CD14-positive monocyte (primary cell): ENCODE data around the gene GP1BA. TPM values are rescaled to one million over a fixed set of nuclear protein-coding genes. Genes with fewer than 3 reads are reported as not detected.

Source experiments
- DNase-seq, 3 donors: peaks; one replicate each; pipeline ENCODE4 v3.0.0-alpha.2; 2011 to 2022
- H2AFZ ChIP-seq: 2 replicates; pipeline ENCODE4 v1.6.0; 2012; ENCODE audit warnings: mild to moderate bottlenecking, low read depth, low read length, inconsistent platforms; ENCODE audit not compliant: insufficient read depth, poor library complexity, severe bottlenecking
- H3K27ac ChIP-seq, 2 donors: 1 replicate in 1 of 2; 2 replicates in 1 of 2; pipeline ENCODE4 v1.5.1; 2012 to 2013; ENCODE audit warnings: low read length in 2 of 2, control low read depth in 1 of 2, inconsistent platforms in 1 of 2, low read depth in 1 of 2, mild to moderate bottlenecking in 1 of 2
- H3K27me3 ChIP-seq, 2 donors: one replicate each; pipeline versions ENCODE4 v1.6.0 to v1.6.1; 2011 to 2013; ENCODE audit warnings: low read length in 2 of 2; ENCODE audit not compliant: control insufficient read depth in 2 of 2, insufficient read depth in 2 of 2
- H3K36me3 ChIP-seq, 2 donors: replicated peaks in 1 of 2; 1 replicate in 1 of 2; 2 replicates in 1 of 2; pipeline versions ENCODE4 v1.5.1 to v1.6.1; 2012 to 2013; ENCODE audit warnings: low read length in 2 of 2, control low read depth in 1 of 2, inconsistent platforms in 1 of 2, mild to moderate bottlenecking in 1 of 2; ENCODE audit not compliant: insufficient read depth in 2 of 2, control insufficient read depth in 1 of 2
- H3K4me1 ChIP-seq, 2 donors: 1 replicate in 1 of 2; 2 replicates in 1 of 2; pipeline versions ENCODE4 v1.5.1 to v1.6.1; 2012 to 2013; ENCODE audit warnings: low read length in 2 of 2, control low read depth in 1 of 2, inconsistent platforms in 1 of 2, mild to moderate bottlenecking in 1 of 2, moderate library complexity in 1 of 2; ENCODE audit not compliant: insufficient read depth in 2 of 2, control insufficient read depth in 1 of 2
- H3K4me2 ChIP-seq: replicated peaks from 2 replicates; pipeline ENCODE3; 2012; ENCODE audit warnings: low read length, moderate library complexity, mild to moderate bottlenecking; ENCODE audit not compliant: poor library complexity, severe bottlenecking; ENCODE audit errors: extremely low read depth
- H3K4me3 ChIP-seq, 3 experiments: fragments of 200-600 bp in 1 of 3; sonication (generic) in 1 of 3; replicated peaks in 1 of 3; 1 replicate in 2 of 3; 2 replicates in 1 of 3; pipeline ENCODE4 v1.5.1; 2011 to 2013; ENCODE audit warnings: low read length in 3 of 3, mild to moderate bottlenecking in 3 of 3, control low read depth in 2 of 3, low read depth in 2 of 3, inconsistent platforms in 1 of 3, moderate library complexity in 1 of 3
- H3K79me2 ChIP-seq: 2 replicates; pipeline ENCODE4 v1.6.0; 2012; ENCODE audit warnings: mild to moderate bottlenecking, control low read depth, inconsistent platforms, low read length, moderate library complexity; ENCODE audit not compliant: insufficient read depth
- H3K9ac ChIP-seq: 2 replicates; pipeline ENCODE4 v1.6.0; 2017; ENCODE audit warnings: low read length, mild to moderate bottlenecking; ENCODE audit not compliant: insufficient read depth, poor library complexity, severe bottlenecking
- H3K9me3 ChIP-seq, 2 donors: replicated peaks in 1 of 2; 1 replicate in 1 of 2; 2 replicates in 1 of 2; pipeline versions ENCODE4 v1.5.1 to v1.6.1; 2012 to 2013; ENCODE audit warnings: low read length in 2 of 2, control low read depth in 1 of 2; ENCODE audit not compliant: control insufficient read depth in 1 of 2, insufficient read depth in 1 of 2
- H4K20me1 ChIP-seq: 2 replicates; pipeline ENCODE4 v1.6.0; 2012; ENCODE audit warnings: mild to moderate bottlenecking, low read length, control low read depth, moderate library complexity; ENCODE audit not compliant: insufficient read depth
- H3K27ac Mint-ChIP-seq, 7 donors: one replicate each; pipeline ENCODE4 v1.8.0; 2020; ENCODE audit warnings: mild to moderate bottlenecking in 7 of 7, mixed read lengths in 7 of 7, moderate library complexity in 6 of 7, inconsistent platforms in 2 of 7
- H3K27me3 Mint-ChIP-seq, 3 donors: one replicate each; pipeline ENCODE4 v1.8.0; 2021 to 2022; ENCODE audit warnings: low read depth in 3 of 3, mild to moderate bottlenecking in 3 of 3, mixed read lengths in 3 of 3, moderate library complexity in 3 of 3, inconsistent platforms in 1 of 3
- H3K36me3 Mint-ChIP-seq, 2 donors: one replicate each; pipeline ENCODE4 v1.8.0; 2020; ENCODE audit warnings: mixed read lengths in 2 of 2, inconsistent platforms in 1 of 2, mild to moderate bottlenecking in 1 of 2
- H3K4me1 Mint-ChIP-seq: one replicate; pipeline ENCODE4 v1.8.0; 2020; ENCODE audit warnings: mild to moderate bottlenecking, mixed read lengths
- H3K4me3 Mint-ChIP-seq, 2 donors: one replicate each; pipeline ENCODE4 v1.8.0; 2020; ENCODE audit warnings: mild to moderate bottlenecking in 2 of 2, mixed read lengths in 2 of 2, moderate library complexity in 1 of 2
- H3K9me3 Mint-ChIP-seq, 7 donors: one replicate each; pipeline ENCODE4 v1.8.0; 2020 to 2022; ENCODE audit warnings: mixed read lengths in 7 of 7, mild to moderate bottlenecking in 6 of 7, moderate library complexity in 6 of 7, inconsistent platforms in 2 of 7
- CTCF ChIP-seq: fragments of 200-600 bp; IDR thresholded peaks from one replicate; pipeline ENCODE4 v1.8.0; 2022; ENCODE audit warnings: antibody characterized with exemption, mild to moderate bottlenecking
- WGBS: methylation state at CpG from one replicate; pipeline ENCODE4 v1.1.5; 2013; ENCODE audit warnings: missing lambda C conversion rate; ENCODE audit not compliant: insufficient coverage; 5-methylcytosine and 5-hydroxymethylcytosine counted together
- intact Hi-C, 2 donors: fragments of 100-400 bp; cut with micrococcal nuclease; formaldehyde crosslinking; loops; one replicate each; pipeline versions ENCODE4 v1.15.0 to v1.15.1; 2023
- polyA plus RNA-seq, 3 donors: library from polyadenylated mRNA; depleted of rRNA in 1 of 3; unstranded in 2 of 3; stranded (reverse) in 1 of 3; fragments of 300-500 nt in 2 of 3; fragments of >200 nt in 1 of 3; fragmentation: Illumina TruSeq in 2 of 3; gene quantifications; 1 replicate in 2 of 3; 2 replicates in 1 of 3; pipeline ENCODE4 v1.2.3, GENCODE V29; 2012 to 2021

GP1BA gene
- polyA plus RNA-seq, 3 donors = 0.24 to 0.29 TPM; not detected in 1

- H3K27ac ChIP-seq = peak within 1 kb of the TSS in 1 of 2 donors; percentile 79
- peaks cover 30 to 32% of the 10 kb centered on the region in 2 donors for H3K36me3 ChIP-seq
- no peaks in the 10 kb centered on the region for H3K79me2 ChIP-seq
- peaks cover 0 to 26% of the 10 kb centered on the region in 2 donors for H3K27me3 ChIP-seq
- Mint-ChIP-seq H3K27ac (peak within 1 kb of the TSS; percentile 82 to 97 (median 91)), H3K4me3 (peak within 1 kb of the TSS; percentile 89 to 91), H3K9me3 (peaks cover 0 to 12% (median 4%) of the 10 kb centered on the region in 7 donors), H3K27me3 (peaks cover 41 to 54% (median 50%) of the 10 kb centered on the region in 3 donors), H3K4me1 (peaks cover 45% of the 10 kb centered on the region), H3K36me3 (peaks cover 37 to 41% of the 10 kb centered on the region in 2 donors)
- peak; percentile 96 to 99 (median 99) for DNase-seq
- no peak within 1 kb of the TSS for H2AFZ ChIP-seq
- intact Hi-C loops = loop anchor here (5.0 to 10.0 kb wide), 2 partner anchors 48 to 165 kb away; partner anchors contain the start of gene PFN1 (in 1 of the 2)
- H3K4me1 ChIP-seq = peaks cover 47 to 52% of the 10 kb centered on the region in 2 donors
- H3K4me3 ChIP-seq = peak within 1 kb of the TSS; percentile 33 to 83 (median 46)
- TF ChIP-seq CTCF = no peak
- no peaks in the 10 kb centered on the region for H4K20me1 ChIP-seq
- peak within 1 kb of the TSS; percentile 89 for H3K4me2 ChIP-seq
- no peaks in the 10 kb centered on the region for H3K9me3 ChIP-seq
- peak within 1 kb of the TSS; percentile 65 for H3K9ac ChIP-seq
- 5% methylated on average over 47 of the region's 60 CpGs for WGBS
These were observed 32.5 kb upstream of the GP1BA start, which contains the start of gene C17orf107 for GRCh38 chr17:4899341-4900230. Gene C17orf107 (plus strand): TSS chr17:4899536. CDS start chr17:4899763, 227 bp downstream.
